GM18873 (cell line): ENCODE data around the gene FNIP2.

Experiments
- ATAC-seq: cut with Tn5 transposase; IDR thresholded peaks from one replicate; pipeline ENCODE4 v1.9.1; 2021; ENCODE audit warnings: mild to moderate bottlenecking, moderate library complexity, moderate number of reproducible peaks; ENCODE audit not compliant: unreplicated experiment, low FRiP score

Gene FNIP2

DNA sequence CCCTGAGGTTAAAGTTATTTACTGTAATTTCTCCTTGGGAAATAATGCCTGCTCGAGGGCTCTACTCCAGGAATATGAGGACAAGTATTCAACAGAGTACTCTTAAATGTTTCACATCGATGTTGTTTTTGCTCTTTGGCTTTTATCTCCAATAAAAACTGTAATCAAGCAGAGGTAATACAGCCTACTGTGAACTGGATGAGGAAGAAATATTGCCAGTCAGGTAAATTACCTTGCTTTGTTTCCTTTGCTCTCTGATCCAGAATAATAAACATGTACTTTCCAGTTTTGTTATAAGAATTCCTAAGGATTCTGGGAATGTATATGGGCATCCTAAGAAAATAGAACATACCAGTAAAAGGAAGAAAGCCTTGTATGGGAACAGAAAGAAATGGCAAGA is 60.4 kb downstream of the FNIP2 start:
- no peak for ATAC-seq

DNA sequence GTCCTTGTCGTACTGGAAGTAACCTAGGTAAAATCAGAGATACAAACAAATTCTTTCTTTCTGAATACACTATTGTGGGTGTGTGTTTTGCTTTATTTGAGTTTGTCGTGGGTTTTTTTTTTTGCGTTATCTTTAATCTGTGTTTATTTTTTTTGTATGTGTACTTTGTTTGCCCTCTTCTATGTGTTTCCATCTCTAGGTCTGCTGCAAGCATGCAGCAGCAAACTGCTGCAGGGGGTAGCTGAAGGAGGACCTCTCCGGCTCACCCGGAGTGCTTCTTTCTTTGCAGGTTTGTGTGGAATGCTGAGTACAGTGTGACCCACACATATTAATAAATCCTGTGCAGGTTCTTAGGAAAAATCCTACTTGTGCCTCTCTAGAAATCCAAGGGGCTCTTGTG is 64.8 kb downstream of the FNIP2 start:
- ATAC-seq, result no peak

DNA sequence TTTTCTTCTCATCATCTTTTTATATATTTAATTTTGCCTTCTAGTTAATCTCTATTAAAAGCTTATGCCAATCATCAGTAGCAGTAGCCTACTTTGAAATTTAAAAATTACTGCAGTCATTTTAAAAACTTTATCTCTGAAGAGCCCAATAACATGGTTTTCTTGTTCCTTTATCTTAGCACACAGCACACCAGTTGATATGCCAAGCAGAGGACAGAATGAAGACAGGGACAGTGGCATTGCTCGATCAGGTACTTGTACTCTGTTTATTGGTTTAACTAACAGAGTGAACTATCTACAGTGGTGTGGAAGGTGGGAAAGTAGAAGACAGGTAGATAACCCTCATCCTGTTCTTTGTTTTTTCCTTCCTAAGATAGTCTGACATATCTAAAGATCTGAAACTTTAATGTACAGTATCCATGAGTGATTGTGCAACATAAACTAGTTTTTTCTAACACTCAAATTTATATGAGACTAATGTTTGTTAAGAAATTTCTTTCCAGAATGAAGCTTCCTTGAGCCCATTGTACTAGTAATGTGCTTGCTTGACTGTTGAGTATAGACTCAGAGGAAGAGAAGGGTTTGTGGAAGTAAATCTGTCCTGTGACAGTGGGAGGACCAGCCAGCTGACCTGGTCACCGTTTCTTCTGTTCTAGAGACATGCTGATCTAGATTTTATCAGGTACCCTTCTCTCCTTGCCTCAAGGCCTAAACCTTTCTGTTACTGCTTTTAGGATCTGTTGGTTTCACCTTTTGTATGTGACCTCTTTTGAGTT is 66.6 kb downstream of the FNIP2 start:
- no peak for ATAC-seq

DNA sequence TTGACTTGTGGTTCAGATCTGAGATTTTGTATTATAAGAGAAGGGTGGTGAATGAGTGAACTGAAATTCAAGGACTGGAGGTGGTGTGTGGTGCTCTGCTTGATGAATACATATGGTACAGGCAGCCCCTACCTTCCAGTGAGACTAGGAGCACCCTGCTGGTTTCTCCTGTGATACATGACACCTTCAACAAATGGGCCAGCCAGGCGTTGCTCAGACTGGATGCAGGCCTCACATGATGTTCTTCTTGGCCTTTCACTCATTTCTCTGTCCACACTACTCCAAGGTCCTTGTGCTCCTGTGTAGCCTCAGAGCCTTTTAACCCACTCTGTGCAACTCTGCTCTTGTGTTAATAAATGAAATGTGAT is 67.2 kb downstream of the FNIP2 start:
- no peak for ATAC-seq

DNA sequence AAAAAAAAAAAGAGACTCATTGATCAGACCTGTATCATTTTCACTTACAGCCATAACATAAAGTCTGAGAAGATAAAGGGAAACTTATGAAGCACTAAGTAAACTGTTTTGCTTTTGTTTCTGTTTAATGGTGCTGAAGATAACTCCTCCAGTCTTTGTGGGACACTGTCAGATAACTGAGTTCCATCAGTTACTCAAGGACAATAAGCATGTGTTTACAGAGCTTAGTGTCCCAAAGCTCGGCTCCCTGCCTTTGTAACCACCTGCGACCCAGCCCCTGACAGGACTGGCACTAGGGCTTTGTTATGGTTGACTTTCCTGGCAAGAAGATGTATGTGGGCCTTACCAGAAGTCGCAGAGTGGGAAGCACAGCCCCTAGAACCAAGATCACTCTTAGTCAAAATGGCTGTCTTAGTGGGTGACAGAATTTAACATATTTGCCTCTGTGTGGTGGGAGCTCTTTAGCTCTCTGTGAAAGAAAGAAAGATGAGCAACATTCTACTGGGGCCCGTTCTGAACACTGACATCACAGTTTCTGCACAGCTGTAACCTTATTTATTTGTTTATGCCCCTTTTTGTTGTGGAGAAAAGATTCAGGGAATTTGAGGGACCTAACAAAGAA is 68.1 kb downstream of the FNIP2 start:
- ATAC-seq, result no peak

DNA sequence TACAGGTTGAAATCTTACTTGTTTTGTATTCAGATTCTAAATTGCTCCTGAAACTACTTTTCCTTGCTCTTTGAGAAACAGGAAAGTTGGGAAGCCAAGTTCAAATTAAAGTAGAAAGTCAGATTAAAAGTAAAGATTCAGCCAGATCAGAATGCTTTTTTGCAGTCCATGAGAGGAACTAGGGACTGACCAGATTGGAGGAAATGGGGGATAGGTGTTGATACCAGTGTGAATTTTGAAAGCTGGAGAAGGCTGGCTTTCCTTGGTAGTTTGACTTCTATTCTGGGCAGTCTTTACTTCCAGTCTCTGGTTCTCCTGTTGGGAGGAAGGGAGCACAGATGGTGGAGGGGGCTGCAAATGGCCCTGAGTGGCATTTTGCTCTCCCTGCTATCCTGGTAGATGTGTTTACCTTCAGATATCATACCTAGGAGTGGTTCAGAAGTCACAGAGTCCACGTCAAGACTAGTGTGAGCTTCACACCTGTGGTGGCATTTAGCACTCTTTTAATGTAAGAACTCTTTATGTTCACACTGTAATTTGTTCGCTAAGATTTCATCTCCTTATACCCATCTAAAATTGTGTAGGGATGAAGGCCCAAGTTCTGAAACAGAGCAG is 68.8 kb downstream of the FNIP2 start:
- ATAC-seq, result no peak

DNA sequence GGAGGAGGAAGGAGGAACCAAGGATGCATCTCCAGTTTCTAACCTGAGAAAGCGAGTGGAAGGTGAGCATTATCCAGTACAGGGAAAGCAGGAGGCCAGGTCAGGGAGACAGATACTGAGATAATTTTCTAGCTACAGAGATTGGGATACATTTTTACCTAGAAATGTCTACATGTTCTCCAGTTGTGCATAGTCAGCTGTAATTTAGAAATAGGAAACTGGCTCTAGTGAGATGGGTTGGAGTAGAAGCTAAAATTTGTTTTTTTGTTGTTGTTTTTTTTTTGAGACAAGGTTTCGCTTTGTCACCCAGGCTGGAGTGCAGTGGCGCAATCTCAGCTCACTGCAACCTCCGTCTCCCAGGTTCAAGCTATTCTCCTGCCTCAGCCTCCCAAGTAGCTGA is 71.3 kb downstream of the FNIP2 start:
- ATAC-seq, result no peak

DNA sequence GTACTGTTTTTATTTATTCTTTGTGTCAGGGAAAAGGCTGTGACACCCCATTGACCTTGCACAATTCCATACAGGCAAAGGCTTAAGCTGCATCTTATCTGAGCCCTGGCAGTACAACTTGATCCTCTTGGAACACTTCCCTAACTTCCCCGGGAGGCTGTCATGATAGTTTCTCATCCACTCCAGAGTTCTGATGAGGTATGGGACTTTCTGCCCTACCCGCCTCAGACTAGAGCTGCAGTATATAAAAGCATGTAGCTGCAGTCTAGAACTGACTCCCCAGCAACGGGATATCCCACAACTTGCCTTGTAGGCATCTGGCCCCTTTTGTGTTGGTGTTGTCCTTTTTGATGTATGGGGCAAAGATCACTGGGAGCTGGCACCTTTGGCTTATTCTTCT is 72.7 kb downstream of the FNIP2 start:
- ATAC-seq, result no peak

DNA sequence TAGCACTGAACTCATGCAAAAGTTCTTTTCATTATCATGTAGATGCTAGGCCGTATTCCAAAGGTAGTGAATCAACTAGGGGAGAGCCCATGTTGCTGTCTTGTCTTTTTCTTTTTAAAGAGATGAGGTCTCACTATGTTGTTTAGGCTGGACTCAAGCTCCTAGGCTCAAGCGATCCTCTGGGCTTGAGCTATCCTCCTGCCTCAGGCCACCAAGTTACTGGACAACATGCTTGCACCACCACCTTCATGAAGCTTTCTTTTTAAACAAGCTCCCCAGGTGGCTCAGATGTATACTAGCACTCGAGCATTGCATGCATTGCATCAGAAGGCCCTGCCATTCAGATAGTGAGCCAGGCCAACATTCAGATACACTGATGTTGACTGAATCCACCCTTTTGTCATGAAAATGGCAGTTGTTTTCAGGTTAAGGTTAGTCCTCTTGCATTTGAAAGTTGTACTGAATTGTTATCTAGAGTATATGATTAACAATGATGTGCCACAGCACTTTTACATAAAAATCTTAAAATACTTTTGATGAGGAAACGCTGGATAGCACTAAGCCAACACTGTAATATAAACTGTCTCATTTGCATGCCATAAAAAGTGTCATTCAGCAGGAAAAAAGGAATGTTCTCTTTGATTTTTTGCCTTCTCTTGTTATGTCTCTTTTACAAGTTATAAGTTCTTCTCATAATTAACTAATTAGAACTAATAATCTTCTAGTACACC is 76.7 kb downstream of the FNIP2 start:
- no peak for ATAC-seq

DNA sequence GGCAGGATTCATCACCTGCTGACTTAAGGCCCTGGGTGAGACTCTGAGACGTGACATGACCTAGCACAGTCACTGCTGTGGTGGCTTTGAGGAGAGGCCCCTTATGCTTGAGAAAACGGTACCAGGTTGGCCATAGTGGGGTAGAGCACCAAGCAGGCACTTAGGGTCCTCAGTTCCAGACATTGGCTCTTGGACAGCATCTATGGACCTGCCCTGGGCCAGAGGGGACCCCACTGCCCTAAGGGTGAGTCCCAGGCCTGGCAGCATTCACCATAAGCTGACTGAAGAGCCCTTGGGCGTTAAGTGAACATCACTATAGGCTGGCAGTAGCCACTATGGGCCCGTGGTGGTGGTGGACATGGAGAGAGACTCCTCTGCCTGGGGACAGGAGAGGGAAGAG is 78.7 kb downstream of the FNIP2 start:
- ATAC-seq, result no peak

DNA sequence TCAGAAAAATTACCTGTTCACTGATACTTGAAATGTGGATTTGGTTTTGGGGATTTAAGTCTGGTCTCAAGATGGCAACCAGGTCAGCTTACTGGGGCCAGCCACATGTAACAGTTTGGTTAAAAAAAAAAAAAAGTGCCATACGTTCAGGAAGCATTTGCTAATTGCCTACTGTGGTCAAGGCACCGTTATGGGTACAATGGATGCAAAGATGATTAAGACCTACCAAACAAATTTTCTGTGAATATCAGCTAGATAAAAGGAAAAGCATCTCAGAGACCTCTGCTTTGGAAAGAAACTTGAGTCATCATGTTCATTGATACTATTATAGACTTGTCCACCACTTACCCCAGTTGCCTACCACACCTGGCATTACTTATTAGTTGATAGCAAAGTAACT is 80.9 kb downstream of the FNIP2 start:
- ATAC-seq, result no peak

DNA sequence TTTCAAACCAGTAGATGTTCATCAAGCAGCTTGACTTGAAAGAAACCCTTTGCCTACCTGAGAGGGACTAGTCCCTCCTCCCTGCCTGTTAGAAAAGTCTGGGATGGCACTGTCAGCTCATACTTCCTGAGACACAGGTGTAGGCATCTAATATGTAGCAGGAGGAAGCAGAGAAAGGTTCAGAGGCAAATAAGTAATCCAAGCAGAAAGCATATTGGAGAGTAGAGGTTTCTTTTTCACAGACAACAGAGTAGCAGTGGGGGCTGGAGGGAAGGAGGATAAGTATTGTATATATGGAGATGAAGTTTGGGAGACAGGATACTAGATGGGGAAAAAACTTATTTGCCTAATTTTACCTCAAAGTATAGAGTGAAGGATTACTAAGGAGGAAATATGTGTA is 81.5 kb downstream of the FNIP2 start:
- ATAC-seq, result no peak

DNA sequence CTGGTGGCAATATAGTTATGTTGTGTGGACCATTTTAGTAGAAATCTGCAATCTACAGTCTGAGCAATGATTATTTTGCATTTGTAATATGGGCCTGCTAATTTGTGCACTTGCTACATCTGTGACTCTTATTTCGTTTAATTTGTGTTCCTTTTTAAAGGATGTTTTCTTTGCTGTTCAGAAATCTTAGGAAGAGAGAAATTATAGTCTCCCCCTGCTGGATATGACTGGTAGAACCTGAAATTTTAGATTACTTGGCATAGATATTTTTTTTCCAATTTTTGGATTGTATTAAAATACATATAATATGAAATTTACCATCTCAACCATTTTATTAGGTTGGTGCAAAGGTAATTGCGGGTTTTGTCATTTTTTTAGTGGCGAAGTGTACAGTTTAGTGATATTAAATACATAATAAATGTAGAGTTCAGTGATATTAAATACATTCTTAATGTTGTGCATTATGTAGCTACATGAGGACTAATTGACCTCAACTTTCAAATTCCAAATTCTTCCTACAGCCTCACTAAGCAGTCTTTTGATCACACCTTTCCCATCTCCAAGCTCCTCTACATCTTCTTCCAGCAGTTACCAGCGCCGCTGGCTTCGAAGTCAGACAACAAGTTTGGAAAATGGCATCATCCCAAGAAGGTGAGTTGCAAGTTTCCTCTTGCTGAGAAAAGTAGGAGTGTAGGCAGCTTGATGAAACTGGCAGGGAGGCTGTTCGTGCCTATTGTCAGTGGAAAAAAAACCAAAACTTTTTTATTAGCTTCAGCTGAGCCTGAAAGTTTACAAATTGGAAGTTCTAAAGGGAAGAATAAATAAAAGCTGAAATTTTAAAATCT is 82.2 kb downstream of the FNIP2 start:
- no peak for ATAC-seq

DNA sequence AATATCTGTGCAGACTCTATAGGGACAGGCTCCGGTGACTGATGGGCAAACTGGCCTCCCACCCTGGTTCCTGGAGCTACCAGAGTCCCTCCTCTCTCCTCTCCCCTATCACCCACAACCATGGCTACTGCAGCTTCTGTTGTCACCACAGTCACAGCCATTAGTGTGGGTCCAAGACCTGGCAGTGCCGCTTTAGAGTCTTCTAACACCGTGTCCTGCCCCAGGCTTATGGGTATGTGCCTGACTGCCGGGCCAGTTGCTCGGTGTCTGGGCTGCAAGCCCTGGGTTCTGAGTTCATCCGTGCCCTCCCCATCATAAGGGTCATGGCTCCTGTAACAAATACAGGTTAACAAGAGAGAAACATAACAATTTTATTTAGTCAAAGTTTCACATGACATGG is 85.4 kb downstream of the FNIP2 start:
- ATAC-seq, result no peak

DNA sequence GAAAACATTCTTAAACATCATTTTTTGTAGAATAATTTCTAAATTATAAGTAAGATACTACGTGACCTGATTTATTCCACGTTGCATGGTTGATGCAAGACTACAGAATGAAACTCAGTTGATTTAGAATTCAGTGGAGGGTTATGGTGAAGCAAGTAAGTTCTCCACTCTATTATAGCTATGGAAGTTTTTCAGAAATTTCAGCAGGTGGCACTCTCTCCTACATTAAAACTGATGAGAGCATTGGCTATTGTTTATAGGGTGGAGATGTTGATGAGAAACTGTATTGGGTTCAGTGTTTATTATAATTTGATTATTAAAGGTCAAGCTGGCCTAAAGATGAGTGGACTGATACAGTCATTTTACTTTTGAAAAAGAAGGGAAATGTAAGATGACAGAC is 88.0 kb downstream of the FNIP2 start:
- ATAC-seq, result peak; percentile 53

DNA sequence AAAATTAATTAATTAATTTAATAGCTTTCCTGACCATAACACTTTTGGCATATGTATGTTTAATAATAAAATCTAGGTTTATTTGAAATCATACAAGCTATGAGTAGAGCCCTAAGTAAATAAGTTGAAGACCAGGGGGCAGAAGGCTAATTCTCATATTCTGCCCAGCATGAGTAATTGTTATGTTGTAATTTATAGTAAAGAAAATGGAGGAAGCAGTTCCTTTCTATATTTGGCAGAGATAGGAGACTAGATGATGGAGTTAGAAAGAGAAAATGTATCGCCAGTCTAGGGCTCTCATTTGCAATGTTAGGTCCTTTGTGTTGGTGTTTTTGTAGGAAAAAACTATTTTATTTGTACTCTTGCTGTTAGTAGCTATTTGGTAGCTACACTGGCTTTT is 89.1 kb downstream of the FNIP2 start:
- no peak for ATAC-seq

DNA sequence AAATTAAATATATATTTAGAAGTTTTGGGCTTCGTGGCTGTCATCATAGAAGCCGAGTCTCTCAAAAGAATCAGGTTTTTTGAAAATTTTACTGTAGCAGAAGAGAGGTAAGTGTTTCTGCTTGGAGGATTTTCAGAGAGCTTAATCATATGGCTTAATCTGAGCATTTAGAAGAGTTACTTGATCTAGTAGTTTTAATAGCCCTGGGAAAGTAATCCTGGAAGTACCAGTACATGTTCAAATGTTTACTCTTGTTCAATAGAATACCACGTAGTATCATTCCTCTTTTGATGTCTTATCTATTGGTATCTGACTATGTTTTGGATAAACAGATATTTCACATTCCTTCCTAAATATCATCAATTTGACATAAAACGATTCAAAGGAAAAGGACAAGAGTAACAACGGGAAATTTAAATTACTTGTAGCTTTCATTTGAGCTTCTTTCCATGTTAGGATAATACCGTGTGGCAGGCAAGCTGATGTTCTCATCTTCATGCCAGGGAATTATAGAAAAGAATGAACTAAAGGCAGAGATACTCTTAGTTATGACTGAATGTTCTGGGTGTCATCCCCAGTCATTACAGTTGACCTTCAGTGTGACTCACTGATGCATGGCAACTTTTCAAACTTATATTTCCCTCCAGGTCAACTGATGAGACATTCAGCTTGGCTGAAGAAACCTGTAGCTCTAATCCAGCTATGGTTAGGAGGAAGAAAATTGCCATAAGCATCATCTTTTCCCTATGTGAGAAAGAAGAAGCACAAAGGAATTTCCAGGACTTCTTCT is 89.8 kb downstream of the FNIP2 start:
- ATAC-seq, result no peak

DNA sequence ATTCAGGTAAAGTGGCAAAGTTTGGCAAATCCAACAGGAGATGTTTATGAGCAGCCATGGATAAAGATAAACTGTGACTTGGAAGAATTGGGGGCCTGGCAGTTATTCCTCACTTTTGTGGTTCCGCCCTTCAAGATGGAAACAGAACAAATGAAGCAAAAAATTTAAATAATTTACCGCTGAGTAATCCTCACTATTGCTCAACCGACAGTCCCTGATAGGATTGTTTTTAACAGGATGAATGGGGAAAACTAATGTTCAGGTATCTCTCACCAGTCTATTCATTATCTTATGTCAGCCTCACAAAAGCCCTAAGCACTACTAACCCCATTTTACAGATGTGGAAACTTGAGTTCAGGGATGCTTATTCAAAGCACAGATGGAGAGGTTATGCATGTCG is 90.8 kb downstream of the FNIP2 start:
- no peak for ATAC-seq

DNA sequence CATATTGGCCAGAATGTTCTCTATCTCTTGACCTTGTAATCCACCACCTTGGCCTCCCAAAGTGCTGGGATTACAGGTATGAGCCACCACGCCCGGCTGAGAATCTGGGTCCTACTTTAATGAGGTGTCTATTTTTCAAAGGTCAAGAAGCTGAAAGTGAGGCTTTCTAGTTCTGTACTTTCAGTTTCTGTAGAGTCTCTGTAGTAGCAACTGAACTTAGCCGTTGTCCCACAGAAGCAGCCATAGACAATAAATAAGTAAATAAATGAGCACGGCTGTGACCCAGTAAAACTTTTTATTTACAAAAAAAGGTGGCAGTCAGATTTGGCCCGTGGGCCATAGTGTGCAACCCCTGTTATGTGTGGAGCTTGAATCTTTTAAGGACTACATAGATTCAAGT is 92.0 kb downstream of the FNIP2 start:
- ATAC-seq, result peak; percentile 72

DNA sequence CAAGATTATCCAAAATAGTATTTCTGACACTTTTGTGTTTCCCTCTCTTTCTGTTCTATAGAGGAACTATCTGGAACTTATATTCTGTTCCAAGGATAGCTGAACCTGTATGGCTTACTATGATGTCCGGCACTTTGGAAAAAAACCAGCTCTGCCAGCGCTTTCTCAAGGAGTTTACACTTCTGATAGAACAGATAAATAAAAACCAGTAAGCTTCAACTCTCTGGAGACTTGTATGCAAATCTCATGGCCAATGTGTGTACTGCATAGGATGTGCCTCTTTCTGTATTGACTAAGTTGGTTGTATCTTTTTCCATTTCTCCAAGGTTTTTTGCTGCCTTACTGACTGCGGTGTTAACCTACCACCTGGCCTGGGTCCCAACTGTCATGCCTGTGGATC is 92.5 kb downstream of the FNIP2 start:
- no peak for ATAC-seq
